CD14-positive monocyte (primary cell): ENCODE measurements around the gene SLC4A3. TPM values are rescaled to one million over a fixed set of nuclear protein-coding genes. Genes with fewer than 3 reads are reported as not detected.
A peak's percentile ranks its signal among the peaks of the same experiment; 100 is the strongest.

ENCODE experiments used
- DNase-seq, 3 donors: peaks; one replicate each; pipeline ENCODE4 v3.0.0-alpha.2; 2011 to 2022
- H2AFZ ChIP-seq: 2 replicates; pipeline ENCODE4 v1.6.0; 2012; ENCODE audit warnings: mild to moderate bottlenecking, low read depth, low read length, inconsistent platforms; ENCODE audit not compliant: insufficient read depth, poor library complexity, severe bottlenecking
- H3K27ac ChIP-seq, 2 donors: 1 replicate in 1 of 2; 2 replicates in 1 of 2; pipeline ENCODE4 v1.5.1; 2012 to 2013; ENCODE audit warnings: low read length in 2 of 2, control low read depth in 1 of 2, inconsistent platforms in 1 of 2, low read depth in 1 of 2, mild to moderate bottlenecking in 1 of 2
- H3K27me3 ChIP-seq, 2 donors: one replicate each; pipeline versions ENCODE4 v1.6.0 to v1.6.1; 2011 to 2013; ENCODE audit warnings: low read length in 2 of 2; ENCODE audit not compliant: control insufficient read depth in 2 of 2, insufficient read depth in 2 of 2
- H3K36me3 ChIP-seq, 2 donors: replicated peaks in 1 of 2; 1 replicate in 1 of 2; 2 replicates in 1 of 2; pipeline versions ENCODE4 v1.5.1 to v1.6.1; 2012 to 2013; ENCODE audit warnings: low read length in 2 of 2, control low read depth in 1 of 2, inconsistent platforms in 1 of 2, mild to moderate bottlenecking in 1 of 2; ENCODE audit not compliant: insufficient read depth in 2 of 2, control insufficient read depth in 1 of 2
- H3K4me1 ChIP-seq, 2 donors: 1 replicate in 1 of 2; 2 replicates in 1 of 2; pipeline versions ENCODE4 v1.5.1 to v1.6.1; 2012 to 2013; ENCODE audit warnings: low read length in 2 of 2, control low read depth in 1 of 2, inconsistent platforms in 1 of 2, mild to moderate bottlenecking in 1 of 2, moderate library complexity in 1 of 2; ENCODE audit not compliant: insufficient read depth in 2 of 2, control insufficient read depth in 1 of 2
- H3K4me2 ChIP-seq: replicated peaks from 2 replicates; pipeline ENCODE3; 2012; ENCODE audit warnings: low read length, moderate library complexity, mild to moderate bottlenecking; ENCODE audit not compliant: poor library complexity, severe bottlenecking; ENCODE audit errors: extremely low read depth
- H3K4me3 ChIP-seq, 3 experiments: fragments of 200-600 bp in 1 of 3; sonication (generic) in 1 of 3; replicated peaks in 1 of 3; 1 replicate in 2 of 3; 2 replicates in 1 of 3; pipeline ENCODE4 v1.5.1; 2011 to 2013; ENCODE audit warnings: low read length in 3 of 3, mild to moderate bottlenecking in 3 of 3, control low read depth in 2 of 3, low read depth in 2 of 3, inconsistent platforms in 1 of 3, moderate library complexity in 1 of 3
- H3K79me2 ChIP-seq: 2 replicates; pipeline ENCODE4 v1.6.0; 2012; ENCODE audit warnings: mild to moderate bottlenecking, control low read depth, inconsistent platforms, low read length, moderate library complexity; ENCODE audit not compliant: insufficient read depth
- H3K9ac ChIP-seq: 2 replicates; pipeline ENCODE4 v1.6.0; 2017; ENCODE audit warnings: low read length, mild to moderate bottlenecking; ENCODE audit not compliant: insufficient read depth, poor library complexity, severe bottlenecking
- H3K9me3 ChIP-seq, 2 donors: replicated peaks in 1 of 2; 1 replicate in 1 of 2; 2 replicates in 1 of 2; pipeline versions ENCODE4 v1.5.1 to v1.6.1; 2012 to 2013; ENCODE audit warnings: low read length in 2 of 2, control low read depth in 1 of 2; ENCODE audit not compliant: control insufficient read depth in 1 of 2, insufficient read depth in 1 of 2
- H4K20me1 ChIP-seq: 2 replicates; pipeline ENCODE4 v1.6.0; 2012; ENCODE audit warnings: mild to moderate bottlenecking, low read length, control low read depth, moderate library complexity; ENCODE audit not compliant: insufficient read depth
- H3K27ac Mint-ChIP-seq, 7 donors: one replicate each; pipeline ENCODE4 v1.8.0; 2020; ENCODE audit warnings: mild to moderate bottlenecking in 7 of 7, mixed read lengths in 7 of 7, moderate library complexity in 6 of 7, inconsistent platforms in 2 of 7
- H3K27me3 Mint-ChIP-seq, 3 donors: one replicate each; pipeline ENCODE4 v1.8.0; 2021 to 2022; ENCODE audit warnings: low read depth in 3 of 3, mild to moderate bottlenecking in 3 of 3, mixed read lengths in 3 of 3, moderate library complexity in 3 of 3, inconsistent platforms in 1 of 3
- H3K36me3 Mint-ChIP-seq, 2 donors: one replicate each; pipeline ENCODE4 v1.8.0; 2020; ENCODE audit warnings: mixed read lengths in 2 of 2, inconsistent platforms in 1 of 2, mild to moderate bottlenecking in 1 of 2
- H3K4me1 Mint-ChIP-seq: one replicate; pipeline ENCODE4 v1.8.0; 2020; ENCODE audit warnings: mild to moderate bottlenecking, mixed read lengths
- H3K4me3 Mint-ChIP-seq, 2 donors: one replicate each; pipeline ENCODE4 v1.8.0; 2020; ENCODE audit warnings: mild to moderate bottlenecking in 2 of 2, mixed read lengths in 2 of 2, moderate library complexity in 1 of 2
- H3K9me3 Mint-ChIP-seq, 7 donors: one replicate each; pipeline ENCODE4 v1.8.0; 2020 to 2022; ENCODE audit warnings: mixed read lengths in 7 of 7, mild to moderate bottlenecking in 6 of 7, moderate library complexity in 6 of 7, inconsistent platforms in 2 of 7
- WGBS: methylation state at CpG from one replicate; pipeline ENCODE4 v1.1.5; 2013; ENCODE audit warnings: missing lambda C conversion rate; ENCODE audit not compliant: insufficient coverage; 5-methylcytosine and 5-hydroxymethylcytosine counted together
- intact Hi-C, 2 donors: fragments of 100-400 bp; cut with micrococcal nuclease; formaldehyde crosslinking; loops; one replicate each; pipeline versions ENCODE4 v1.15.0 to v1.15.1; 2023
- polyA plus RNA-seq, 3 donors: library from polyadenylated mRNA; depleted of rRNA in 1 of 3; unstranded in 2 of 3; stranded (reverse) in 1 of 3; fragments of 300-500 nt in 2 of 3; fragments of >200 nt in 1 of 3; fragmentation: Illumina TruSeq in 2 of 3; gene quantifications; 1 replicate in 2 of 3; 2 replicates in 1 of 3; pipeline ENCODE4 v1.2.3, GENCODE V29; 2012 to 2021
- TF ChIP-seq, protein P1 (sequence below): fragments of 200-600 bp; IDR thresholded peaks from one replicate; pipeline ENCODE4 v1.8.0; 2022; ENCODE audit warnings: antibody characterized with exemption, mild to moderate bottlenecking

The SLC4A3 gene
- polyA plus RNA-seq, 3 donors, result 0.31 TPM; not detected in 2

- Histone ChIP-seq H3K27ac (no peak overlapping the region), H3K4me1 (peaks cover 5 to 6% of the 10 kb centered on the region in 2 donors), H3K79me2 (no peaks in the 10 kb centered on the region), H3K9ac (no peak overlapping the region), H2AFZ (no peak overlapping the region), H3K4me2 (no peak overlapping the region), H3K9me3 (no peaks in the 10 kb centered on the region), H3K4me3 (no peak overlapping the region), H3K36me3 (peaks cover 80 to 90% of the 10 kb centered on the region in 2 donors), H4K20me1 (no peaks in the 10 kb centered on the region), H3K27me3 (no peaks in the 10 kb centered on the region)
- TF ChIP-seq, protein P1, sequence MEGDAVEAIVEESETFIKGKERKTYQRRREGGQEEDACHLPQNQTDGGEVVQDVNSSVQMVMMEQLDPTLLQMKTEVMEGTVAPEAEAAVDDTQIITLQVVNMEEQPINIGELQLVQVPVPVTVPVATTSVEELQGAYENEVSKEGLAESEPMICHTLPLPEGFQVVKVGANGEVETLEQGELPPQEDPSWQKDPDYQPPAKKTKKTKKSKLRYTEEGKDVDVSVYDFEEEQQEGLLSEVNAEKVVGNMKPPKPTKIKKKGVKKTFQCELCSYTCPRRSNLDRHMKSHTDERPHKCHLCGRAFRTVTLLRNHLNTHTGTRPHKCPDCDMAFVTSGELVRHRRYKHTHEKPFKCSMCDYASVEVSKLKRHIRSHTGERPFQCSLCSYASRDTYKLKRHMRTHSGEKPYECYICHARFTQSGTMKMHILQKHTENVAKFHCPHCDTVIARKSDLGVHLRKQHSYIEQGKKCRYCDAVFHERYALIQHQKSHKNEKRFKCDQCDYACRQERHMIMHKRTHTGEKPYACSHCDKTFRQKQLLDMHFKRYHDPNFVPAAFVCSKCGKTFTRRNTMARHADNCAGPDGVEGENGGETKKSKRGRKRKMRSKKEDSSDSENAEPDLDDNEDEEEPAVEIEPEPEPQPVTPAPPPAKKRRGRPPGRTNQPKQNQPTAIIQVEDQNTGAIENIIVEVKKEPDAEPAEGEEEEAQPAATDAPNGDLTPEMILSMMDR, result no peak
- Mint-ChIP-seq H3K4me3 (no peak overlapping the region), H3K9me3 (no peaks in the 10 kb centered on the region), H3K27ac (peak overlapping the region in 2 of 7 donors; percentile 19 to 79), H3K36me3 (peaks cover 82 to 96% of the 10 kb centered on the region in 2 donors), H3K4me1 (peaks cover 9% of the 10 kb centered on the region), H3K27me3 (no peaks in the 10 kb centered on the region)
- no peak for DNase-seq
- WGBS, result 96% methylated on average over 11 of the region's 13 CpGs
- intact Hi-C loops, result loop anchor here in 1 of 2 donors (10.0 kb wide), 1 partner anchor 434 kb away; the partner anchor contains the start of genes CNPPD1, RETREG2 and SLC23A3
These were observed 18.2 kb upstream of the SLC4A3 start for GRCh38 chr2:219609149-219609750.

- Histone ChIP-seq H3K9ac (no peak overlapping the region), H3K36me3 (peaks cover 86 to 95% of the 10 kb centered on the region in 2 donors), H3K27me3 (no peaks in the 10 kb centered on the region), H2AFZ (no peak overlapping the region), H3K9me3 (no peaks in the 10 kb centered on the region), H4K20me1 (no peaks in the 10 kb centered on the region), H3K27ac (no peak overlapping the region), H3K79me2 (no peaks in the 10 kb centered on the region), H3K4me2 (no peak overlapping the region), H3K4me3 (no peak overlapping the region), H3K4me1 (no peaks in the 10 kb centered on the region)
- Mint-ChIP-seq H3K27me3 (peaks cover 0 to 4% (median 0%) of the 10 kb centered on the region in 3 donors), H3K4me3 (no peak overlapping the region), H3K4me1 (peaks cover 5% of the 10 kb centered on the region), H3K36me3 (peaks cover 85 to 96% of the 10 kb centered on the region in 2 donors), H3K27ac (peak overlapping the region in 2 of 7 donors; percentile 3 to 85), H3K9me3 (no peaks in the 10 kb centered on the region)
- no peak for DNase-seq
- intact Hi-C loops, result loop anchor here in 1 of 2 donors (10.0 kb wide), 1 partner anchor 187 kb away; no protein-coding TSS in a partner anchor
- WGBS, result 100% methylated on average over 9 of the region's 9 CpGs
- TF ChIP-seq, protein P1, result no peak
These were observed 16.1 kb upstream of the SLC4A3 start for GRCh38 chr2:219611306-219611705.
